Stimulated activated CD8-positive, alpha-beta memory T cell treated with anti-CD3 and anti-CD28 coated beads, Interleukin-7, amount 100 ng/mL, for 24 hours (primary cell): ENCODE measurements around the gene DLGAP1.

Experiments used
- DNase-seq: peaks from one replicate; pipeline ENCODE4 v3.0.0-alpha.2; 2020; ENCODE audit warnings: low read depth

The DLGAP1 gene

GRCh38 chr18:3530807-3531206 is 924.3 kb downstream of the DLGAP1 start:
- DNase-seq, result no peak

GRCh38 chr18:3529601-3530000 is 925.5 kb downstream of the DLGAP1 start:
- DNase-seq, result no peak

- DNase-seq, result no peak
Measured at GRCh38 chr18:3529077-3529476, 926.0 kb downstream of the DLGAP1 start.

GRCh38 chr18:3528231-3528630 is 926.9 kb downstream of the DLGAP1 start:
- DNase-seq, result no peak

GRCh38 chr18:3526421-3527354 is 928.4 kb downstream of the DLGAP1 start:
- no peak for DNase-seq

- no peak for DNase-seq
Measured at GRCh38 chr18:3525870-3526420, 929.2 kb downstream of the DLGAP1 start.

- DNase-seq, result no peak
Measured at GRCh38 chr18:3524706-3525105, 930.4 kb downstream of the DLGAP1 start.

GRCh38 chr18:3520230-3521085 is 934.6 kb downstream of the DLGAP1 start:
- DNase-seq, result no peak

GRCh38 chr18:3514312-3515216 is 940.5 kb downstream of the DLGAP1 start:
- no peak for DNase-seq

GRCh38 chr18:3513481-3513880 is 941.6 kb downstream of the DLGAP1 start:
- no peak for DNase-seq

- DNase-seq, result no peak
Measured at GRCh38 chr18:3511980-3512379, 943.1 kb downstream of the DLGAP1 start.

- DNase-seq, result no peak
Measured at GRCh38 chr18:3510896-3511295, 944.2 kb downstream of the DLGAP1 start.

GRCh38 chr18:3510024-3510423 is 945.1 kb downstream of the DLGAP1 start:
- DNase-seq, result no peak

GRCh38 chr18:3508576-3509549 is 946.2 kb downstream of the DLGAP1 start:
- no peak for DNase-seq

GRCh38 chr18:3504637-3505036 is 950.5 kb downstream of the DLGAP1 start:
- DNase-seq, result no peak

GRCh38 chr18:3502650-3503049 is 952.5 kb downstream of the DLGAP1 start:
- no peak for DNase-seq

GRCh38 chr18:3500016-3500415 is 955.1 kb downstream of the DLGAP1 start:
- DNase-seq, result no peak

GRCh38 chr18:3499501-3499900 is 955.6 kb downstream of the DLGAP1 start:
- DNase-seq, result no peak

- DNase-seq, result no peak
Measured at GRCh38 chr18:3498698-3499471, 956.2 kb downstream of the DLGAP1 start.
